ENCODE measurements around the gene IGFBP2. TPM values are rescaled to one million over a fixed set of nuclear protein-coding genes. Genes with fewer than 3 reads are reported as not detected.

IGFBP2 gene
- total and polyA plus RNA-seq, 2 of the 13 experiments (the other 11 are each of a cell fraction or from before 2014, with no cell fraction given) = 2.0 to 5.8 TPM

DNA sequence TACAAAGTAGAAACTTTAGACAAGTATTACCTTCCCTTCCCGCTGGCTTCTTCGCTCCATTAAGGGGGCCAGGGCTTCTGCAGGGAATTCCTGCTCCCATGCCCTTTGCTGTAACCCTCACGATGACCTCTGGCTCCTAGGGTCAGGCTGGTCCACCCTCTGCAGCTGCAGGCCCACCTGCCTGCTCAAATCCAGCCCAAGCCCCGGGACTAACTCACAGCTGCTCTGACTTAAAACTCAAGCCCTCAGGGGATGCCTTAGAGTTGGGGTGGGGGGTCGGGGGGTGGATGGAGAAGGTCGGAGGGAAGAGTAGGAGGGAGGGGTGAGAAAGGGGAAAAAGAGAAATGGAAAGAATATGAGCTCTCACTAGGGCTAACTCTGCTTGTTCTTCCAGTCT, 57.2 kb downstream of the IGFBP2 start:
- no peak for TF ChIP-seq SNAI1 (CRISPR knock-in tag; IDR thresholded peaks at IDR 0.05; ENCODE audit: borderline replicate concordance)
- TF ChIP-seq ZNF749 (CRISPR knock-in tag; IDR thresholded peaks at IDR 0.05; ENCODE audit: borderline replicate concordance) = no peak
- no peak for TF ChIP-seq RBM22 (optimal IDR thresholded peaks at IDR 0.05; ENCODE audit: low read length)
- BruUV-seq (replicated peaks) = no TSS peak
- no peaks in the 10 kb centered on the region for H4K20me1 ChIP-seq (ENCODE audit: insufficient read depth, low read length)
- DNase-seq (ENCODE audit: low spot score) = no peak
- no peaks in the 10 kb centered on the region for H3K4me1 ChIP-seq (ENCODE audit: insufficient read depth, low read length)
- POLR2A ChIA-PET = no interaction called here
- intact Hi-C loops (cut with micrococcal nuclease; ENCODE audit: unreplicated experiment) = loop anchor here (10.0 kb wide), 1 partner anchor 644 kb away; no protein-coding TSS in a partner anchor
- ATAC-seq = no peak
- CTCF ChIA-PET (ENCODE audit: low intra/inter-chr PET ratio, low total read pairs) = no interaction called here
- peaks cover 30 to 63% of the 10 kb centered on the region in 2 experiments for H3K27me3 ChIP-seq (ENCODE audit: control insufficient read depth in 1 of 2, insufficient read depth in 2 of 2, low read length in 2 of 2)
- H3K79me2 ChIP-seq (ENCODE audit: insufficient read depth, low read length) = no peaks in the 10 kb centered on the region
- in situ Hi-C loops (cut with HindIII; ENCODE audit: extremely low pct_ligation_motif_present, low pct_unique_long_range_greater_than_20kb) = loop anchor here (5.0 kb wide), 2 partner anchors 457 to 1022 kb away; no protein-coding TSS in a partner anchor
- H3K9ac ChIP-seq (ENCODE audit: insufficient read depth, low read depth, low read length) = no peak overlapping the region
- H3K27ac ChIP-seq (ENCODE audit: extremely low read length, insufficient read depth, low read length) = no peak overlapping the region
- no peaks in the 10 kb centered on the region for H3K9me3 ChIP-seq (ENCODE audit: low read length)
- WGBS (ENCODE audit: low lambda C conversion rate) = 5% methylated on average over 6 of the region's 6 CpGs
- H3K4me3 ChIP-seq (replicated peaks in 1 of 3; ENCODE audit: insufficient read depth in 1 of 3, low read depth in 2 of 3, low read length in 3 of 3) = no peak overlapping the region
- no peaks in the 10 kb centered on the region for H3K36me3 ChIP-seq (replicated peaks in 1 of 2; ENCODE audit: control insufficient read depth in 1 of 2, insufficient read depth in 2 of 2, low read length in 2 of 2)
- no peak overlapping the region for H2AFZ ChIP-seq (ENCODE audit: low read length)
- no peak overlapping the region for H3K4me2 ChIP-seq (ENCODE audit: low read depth, low read length)
- FAIRE-seq = no peak

DNA sequence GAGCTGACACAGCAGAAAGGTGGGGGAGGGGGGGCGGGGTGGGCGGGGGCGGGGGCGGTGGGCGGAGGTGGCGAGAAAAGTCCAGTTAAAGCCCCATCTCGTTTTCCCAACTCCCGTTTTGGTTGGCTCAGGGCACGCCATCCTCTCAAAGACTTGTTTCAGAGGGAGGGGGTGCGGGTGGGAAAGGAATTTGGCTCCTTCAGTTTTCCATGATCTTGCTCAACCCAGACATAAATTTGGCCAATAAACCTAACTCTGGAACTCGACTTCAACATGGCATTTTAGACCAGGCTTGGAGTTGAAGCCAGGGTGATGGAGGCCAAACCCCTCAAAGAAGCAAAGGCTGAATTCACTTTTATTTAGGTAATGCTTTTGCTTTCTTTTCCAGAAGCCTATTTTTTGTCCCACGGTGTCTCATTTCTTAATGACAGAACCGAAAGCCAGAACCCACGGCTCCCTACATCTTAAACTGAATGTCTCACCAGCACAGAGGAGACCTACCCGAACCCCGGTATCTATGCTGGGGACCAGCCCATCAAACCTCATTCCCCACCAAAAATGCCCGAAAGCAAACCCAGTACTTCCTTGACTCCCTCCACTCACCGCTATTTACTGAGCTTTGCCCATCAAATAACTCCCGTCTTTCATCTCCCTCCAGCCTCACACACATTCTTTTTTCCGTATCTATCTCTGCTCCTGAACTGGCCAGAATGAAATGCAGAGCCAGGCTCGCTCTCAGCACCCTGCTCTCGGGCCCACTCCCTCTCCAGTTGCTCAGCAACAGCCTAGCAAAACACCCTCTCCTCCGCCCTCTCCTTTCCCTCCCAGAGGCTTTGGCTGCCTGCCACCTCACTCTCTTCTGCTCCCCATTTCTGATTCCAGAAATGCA, 57.9 kb downstream of the IGFBP2 start:
- 10% methylated on average over 23 of the region's 23 CpGs for WGBS (ENCODE audit: low lambda C conversion rate)
- DNase-seq (ENCODE audit: low spot score) (no peak), ATAC-seq (no peak), FAIRE-seq (no peak)
- no peaks in the 10 kb centered on the region for H3K9me3 ChIP-seq (ENCODE audit: low read length)
- POLR2A ChIA-PET = no interaction called here
- no peak overlapping the region for H2AFZ ChIP-seq (ENCODE audit: low read length)
- no peaks in the 10 kb centered on the region for H4K20me1 ChIP-seq (ENCODE audit: insufficient read depth, low read length)
- no peak overlapping the region for H3K9ac ChIP-seq (ENCODE audit: insufficient read depth, low read depth, low read length)
- intact Hi-C loops (cut with micrococcal nuclease; ENCODE audit: unreplicated experiment) (loop anchor here (10.0 kb wide), 1 partner anchor 644 kb away; no protein-coding TSS in a partner anchor), in situ Hi-C loops (cut with HindIII; ENCODE audit: extremely low pct_ligation_motif_present, low pct_unique_long_range_greater_than_20kb) (loop anchor here (5.0 kb wide), 2 partner anchors 456 to 1021 kb away; no protein-coding TSS in a partner anchor)
- H3K4me3 ChIP-seq (replicated peaks in 1 of 3; ENCODE audit: insufficient read depth in 1 of 3, low read depth in 2 of 3, low read length in 3 of 3) = no peak overlapping the region
- BruUV-seq (replicated peaks) = no TSS peak
- CTCF ChIA-PET (ENCODE audit: low intra/inter-chr PET ratio, low total read pairs) = no interaction called here
- H3K4me1 ChIP-seq (ENCODE audit: insufficient read depth, low read length) = no peaks in the 10 kb centered on the region
- H3K36me3 ChIP-seq (replicated peaks in 1 of 2; ENCODE audit: control insufficient read depth in 1 of 2, insufficient read depth in 2 of 2, low read length in 2 of 2) = no peaks in the 10 kb centered on the region
- H3K27me3 ChIP-seq (ENCODE audit: control insufficient read depth in 1 of 2, insufficient read depth in 2 of 2, low read length in 2 of 2) = peaks cover 30 to 67% of the 10 kb centered on the region in 2 experiments
- TF ChIP-seq, protein P1, sequence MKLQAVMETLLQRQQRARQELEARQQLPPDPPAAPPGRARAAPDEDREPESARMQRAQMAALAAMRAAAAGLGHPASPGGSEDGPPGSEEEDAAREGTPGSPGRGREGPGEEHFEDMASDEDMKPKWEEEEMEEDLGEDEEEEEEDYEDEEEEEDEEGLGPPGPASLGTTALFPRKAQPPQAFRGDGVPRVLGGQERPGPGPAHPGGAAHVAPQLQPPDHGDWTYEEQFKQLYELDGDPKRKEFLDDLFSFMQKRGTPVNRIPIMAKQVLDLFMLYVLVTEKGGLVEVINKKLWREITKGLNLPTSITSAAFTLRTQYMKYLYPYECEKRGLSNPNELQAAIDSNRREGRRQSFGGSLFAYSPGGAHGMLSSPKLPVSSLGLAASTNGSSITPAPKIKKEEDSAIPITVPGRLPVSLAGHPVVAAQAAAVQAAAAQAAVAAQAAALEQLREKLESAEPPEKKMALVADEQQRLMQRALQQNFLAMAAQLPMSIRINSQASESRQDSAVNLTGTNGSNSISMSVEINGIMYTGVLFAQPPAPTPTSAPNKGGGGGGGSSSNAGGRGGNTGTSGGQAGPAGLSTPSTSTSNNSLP (IDR thresholded peaks at IDR 0.05; ENCODE audit: low read depth, low read length) = no peak
- TF ChIP-seq EZH2 (conservative IDR thresholded peaks at IDR 0.05; ENCODE audit: low read depth, low read length) = peak; percentile 47; the same call in 1 of the 2 replicates
- no peak overlapping the region for H3K27ac ChIP-seq (ENCODE audit: extremely low read length, insufficient read depth, low read length)
- H3K4me2 ChIP-seq (ENCODE audit: low read depth, low read length) = no peak overlapping the region
- no peaks in the 10 kb centered on the region for H3K79me2 ChIP-seq (ENCODE audit: insufficient read depth, low read length)
